Chondrocyte (in vitro differentiated cells): ENCODE data around the gene RIOK2. TPM values are rescaled to one million over a fixed set of nuclear protein-coding genes. Genes with fewer than 3 reads are reported as not detected.

Source experiments
- DNase-seq: peaks from one replicate; pipeline ENCODE4 v3.0.0; 2021; ENCODE audit warnings: mixed read lengths, low spot score
- H3K27ac Mint-ChIP-seq: one replicate; pipeline ENCODE4 v1.8.0; 2021; ENCODE audit warnings: mild to moderate bottlenecking, moderate library complexity, mixed read lengths; ENCODE audit not compliant: unreplicated experiment
- H3K27me3 Mint-ChIP-seq: 2 replicates; pipeline ENCODE4 v1.8.0; 2021; ENCODE audit warnings: low read depth, mixed read lengths
- H3K36me3 Mint-ChIP-seq: 2 replicates; pipeline ENCODE4 v1.8.0; 2021; ENCODE audit warnings: low read depth, mixed read lengths
- H3K4me1 Mint-ChIP-seq: 2 replicates; pipeline ENCODE4 v1.8.0; 2021; ENCODE audit warnings: low read depth, mild to moderate bottlenecking, mixed read lengths
- H3K4me3 Mint-ChIP-seq: one replicate; pipeline ENCODE4 v1.8.0; 2021; ENCODE audit warnings: mild to moderate bottlenecking, moderate library complexity, mixed read lengths; ENCODE audit not compliant: unreplicated experiment
- H3K9me3 Mint-ChIP-seq: 2 replicates; pipeline ENCODE4 v1.8.0; 2021; ENCODE audit warnings: low read depth, mixed read lengths
- CTCF ChIP-seq: fragments of 200-600 bp; sonication (generic); IDR thresholded peaks from 2 replicates; pipeline ENCODE4 v1.5.0; 2021; ENCODE audit warnings: antibody characterized with exemption, mild to moderate bottlenecking, moderate library complexity
- total RNA-seq: library from RNA; stranded (reverse); gene quantifications from 3 replicates; pipeline ENCODE4 v1.2.1, GENCODE V29; 2021

The RIOK2 gene
- total RNA-seq, 1 donor from 2014 or later, result 29.6 TPM

- H3K4me1 Mint-ChIP-seq, result no peaks in the 10 kb centered on the region
- no peak overlapping the region for H3K27ac Mint-ChIP-seq
- H3K36me3 Mint-ChIP-seq, result no peaks in the 10 kb centered on the region
- no peaks in the 10 kb centered on the region for H3K9me3 Mint-ChIP-seq
- H3K27me3 Mint-ChIP-seq, result peaks cover 4% of the 10 kb centered on the region
- no peak for TF ChIP-seq CTCF
- no peak overlapping the region for H3K4me3 Mint-ChIP-seq
- DNase-seq, result no peak
Measured at GRCh38 chr5:97119007-97119390, 64.0 kb downstream of the RIOK2 start.

GRCh38 chr5:97118261-97119006 is 64.6 kb downstream of the RIOK2 start:
- Mint-ChIP-seq H3K4me1 (no peaks in the 10 kb centered on the region), H3K4me3 (no peak overlapping the region), H3K9me3 (no peaks in the 10 kb centered on the region), H3K27me3 (peaks cover under 1% of the 10 kb centered on the region), H3K36me3 (no peaks in the 10 kb centered on the region), H3K27ac (no peak overlapping the region)
- no peak for DNase-seq
- TF ChIP-seq CTCF, result no peak

GRCh38 chr5:97115932-97116331 is 67.1 kb downstream of the RIOK2 start:
- Mint-ChIP-seq H3K4me1 (no peaks in the 10 kb centered on the region), H3K36me3 (no peaks in the 10 kb centered on the region), H3K27me3 (no peaks in the 10 kb centered on the region), H3K4me3 (no peak overlapping the region), H3K27ac (no peak overlapping the region), H3K9me3 (no peaks in the 10 kb centered on the region)
- DNase-seq, result no peak
- no peak for TF ChIP-seq CTCF

GRCh38 chr5:97112230-97112629 is 70.8 kb downstream of the RIOK2 start:
- no peak for DNase-seq
- no peak overlapping the region for H3K4me3 Mint-ChIP-seq
- H3K27me3 Mint-ChIP-seq, result no peaks in the 10 kb centered on the region
- no peaks in the 10 kb centered on the region for H3K4me1 Mint-ChIP-seq
- no peaks in the 10 kb centered on the region for H3K36me3 Mint-ChIP-seq
- H3K9me3 Mint-ChIP-seq, result no peaks in the 10 kb centered on the region
- no peak overlapping the region for H3K27ac Mint-ChIP-seq
- no peak for TF ChIP-seq CTCF

GRCh38 chr5:97111616-97112015 is 71.4 kb downstream of the RIOK2 start:
- H3K4me1 Mint-ChIP-seq, result no peaks in the 10 kb centered on the region
- no peaks in the 10 kb centered on the region for H3K36me3 Mint-ChIP-seq
- no peak overlapping the region for H3K27ac Mint-ChIP-seq

More at GRCh38 chr5:97111616-97112015, 71.4 kb downstream of the RIOK2 start:
- no peak overlapping the region for H3K4me3 Mint-ChIP-seq
- DNase-seq, result no peak
- TF ChIP-seq CTCF, result no peak
- H3K9me3 Mint-ChIP-seq, result no peaks in the 10 kb centered on the region
- no peaks in the 10 kb centered on the region for H3K27me3 Mint-ChIP-seq
